T-helper 1 cell treated with Interleukin-12 subunit alpha and Interleukin-12 subunit beta and Interleukin-4 antibody, amounts not matched to agents 30 ng/mL and 1 ng/mL, for 36 hours (primary cell): Measurements from ENCODE around the gene ISM1. TPM values are rescaled to one million over a fixed set of nuclear protein-coding genes. Genes with fewer than 3 reads are reported as not detected.

ENCODE experiments used
- intact Hi-C: fragments of 100-400 bp; cut with micrococcal nuclease; formaldehyde crosslinking; loops from one replicate; pipeline ENCODE4 v1.15.1; 2024
- total RNA-seq: library from RNA; stranded (reverse); gene quantifications from 2 replicates; pipeline ENCODE4 v1.2.3, GENCODE V29; 2022

The ISM1 gene
- total RNA-seq, result 0.49 and 0.66 TPM in 2 replicates

DNA sequence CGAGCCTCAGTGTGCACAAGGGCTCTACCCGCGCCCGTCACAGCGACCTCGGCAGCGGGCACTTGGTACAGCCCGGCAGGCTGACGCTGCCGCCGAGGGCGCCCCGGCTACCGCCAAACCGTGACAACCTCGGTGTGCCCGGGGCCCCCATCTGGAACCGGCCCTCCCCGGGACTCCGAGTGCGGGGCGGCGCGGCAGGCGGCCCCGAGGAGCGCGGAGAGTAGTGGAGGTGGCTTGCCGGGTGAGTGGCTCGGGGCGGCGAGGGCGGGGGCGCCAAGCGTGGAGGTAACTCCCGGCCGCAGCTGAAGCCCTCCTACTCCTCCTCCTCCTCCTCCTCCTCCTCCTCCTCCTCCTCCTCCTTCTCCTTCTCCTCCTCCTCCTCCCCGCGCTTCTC is at the start of gene ISM1:
TSS of gene ISM1 (plus strand) at position 371 of the 394 bp plus-strand sequence. CDS start 503 bp downstream, outside the sequence.
- intact Hi-C loops, result loop anchor here (1.0 to 5.0 kb wide), 5 partner anchors 10 to 566 kb away; partner anchors contain the start of gene NDUFAF5

DNA sequence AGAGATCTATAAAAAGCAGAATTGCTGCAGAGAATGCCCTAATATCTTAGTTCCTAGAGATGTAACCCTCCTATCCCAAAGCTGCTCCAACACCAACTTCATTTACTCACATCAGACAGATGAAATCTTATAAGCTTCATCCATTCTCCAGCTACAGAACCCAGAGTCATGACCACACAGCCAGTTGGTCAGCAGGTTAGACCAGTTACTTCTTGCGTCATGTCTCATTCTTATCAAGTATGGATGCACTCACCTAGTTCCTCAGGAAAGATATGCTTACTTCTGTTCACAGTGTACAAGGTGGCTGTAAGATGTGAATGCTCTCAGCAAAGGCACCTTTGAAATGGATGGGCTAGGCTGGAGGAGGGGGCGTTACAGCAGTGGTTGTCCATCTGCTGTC is 47.9 kb upstream of the ISM1 start:
- intact Hi-C loops, result no loop called here

DNA sequence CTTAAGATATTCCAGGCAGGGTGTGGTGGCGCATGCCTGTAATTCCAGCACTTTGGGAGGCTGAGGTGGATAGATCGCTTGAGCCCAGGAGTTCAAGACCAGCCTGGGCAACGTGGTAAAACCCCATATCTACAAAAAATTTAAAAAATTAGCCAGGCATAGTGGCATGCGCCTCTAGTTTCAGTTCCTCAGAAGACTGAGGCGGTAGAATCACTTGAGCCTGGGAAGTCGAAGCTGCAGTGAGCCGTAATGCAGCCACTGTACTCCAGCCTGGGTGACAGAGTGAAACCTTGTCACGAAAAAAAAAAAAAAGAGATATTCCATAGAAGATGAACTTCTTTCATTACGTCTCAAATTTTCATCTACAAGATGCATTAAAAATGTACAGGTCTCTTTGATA is 46.7 kb upstream of the ISM1 start:
- intact Hi-C loops, result no loop called here

DNA sequence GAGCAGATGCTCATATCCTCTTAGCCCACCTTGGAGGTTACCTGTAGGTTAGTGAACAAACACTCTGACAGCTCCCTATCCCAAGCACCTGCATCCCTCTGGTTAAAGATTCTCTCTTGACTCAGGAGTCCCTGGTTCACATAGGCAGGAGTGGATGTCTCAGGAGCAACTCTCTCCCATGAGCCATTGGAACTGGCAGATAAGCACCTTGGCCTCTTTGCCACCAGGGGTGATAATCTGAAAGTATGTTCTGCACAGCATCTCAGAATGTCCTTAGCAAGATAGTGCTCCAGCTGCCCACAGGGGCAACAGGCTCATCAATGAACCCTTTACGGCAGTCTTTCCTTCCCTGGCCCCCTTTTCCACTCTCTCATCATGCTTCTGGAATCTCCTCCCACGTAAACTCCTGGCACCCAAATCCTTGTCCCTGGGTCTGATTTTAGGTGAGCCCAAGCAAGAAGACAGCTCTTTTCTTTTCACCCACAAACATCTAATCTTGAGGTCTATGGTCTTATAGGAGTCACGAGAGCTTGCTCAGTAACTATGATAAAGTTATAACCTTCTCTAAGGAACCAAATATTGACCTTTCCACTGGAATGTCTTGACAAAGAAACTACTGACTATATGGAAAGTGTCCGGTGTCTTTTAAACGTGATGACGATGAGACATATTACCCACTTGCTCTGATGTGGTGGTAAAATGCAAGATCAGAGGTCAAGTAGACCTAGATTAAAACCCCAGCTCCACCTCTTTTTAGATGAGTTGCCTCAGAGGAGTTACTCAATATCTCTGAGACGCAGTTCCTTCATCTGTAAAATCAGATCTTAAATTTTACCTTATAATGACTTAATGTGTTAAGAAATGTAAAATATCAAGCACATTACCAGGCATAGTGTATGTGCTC is 39.8 kb upstream of the ISM1 start:
- intact Hi-C loops, result no loop called here

DNA sequence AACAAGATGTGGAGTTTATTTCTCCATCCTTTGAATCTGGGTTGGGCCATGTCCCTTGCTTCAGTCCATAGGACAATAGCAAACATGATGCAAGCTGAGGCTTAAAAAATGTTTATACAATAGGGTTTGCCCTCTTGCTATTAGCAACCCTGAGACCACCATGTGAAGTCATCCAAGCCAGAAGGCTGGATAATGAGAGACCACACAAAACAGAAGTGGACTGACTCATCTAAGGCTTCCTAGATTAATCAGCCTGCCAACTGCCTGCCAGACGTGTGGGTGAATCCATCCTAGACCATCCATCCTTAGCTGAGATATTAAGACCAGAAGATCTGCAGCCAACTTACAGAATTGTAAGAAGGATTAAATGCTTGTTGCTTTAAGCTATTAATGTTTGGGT is 38.1 kb upstream of the ISM1 start:
- intact Hi-C loops, result no loop called here

DNA sequence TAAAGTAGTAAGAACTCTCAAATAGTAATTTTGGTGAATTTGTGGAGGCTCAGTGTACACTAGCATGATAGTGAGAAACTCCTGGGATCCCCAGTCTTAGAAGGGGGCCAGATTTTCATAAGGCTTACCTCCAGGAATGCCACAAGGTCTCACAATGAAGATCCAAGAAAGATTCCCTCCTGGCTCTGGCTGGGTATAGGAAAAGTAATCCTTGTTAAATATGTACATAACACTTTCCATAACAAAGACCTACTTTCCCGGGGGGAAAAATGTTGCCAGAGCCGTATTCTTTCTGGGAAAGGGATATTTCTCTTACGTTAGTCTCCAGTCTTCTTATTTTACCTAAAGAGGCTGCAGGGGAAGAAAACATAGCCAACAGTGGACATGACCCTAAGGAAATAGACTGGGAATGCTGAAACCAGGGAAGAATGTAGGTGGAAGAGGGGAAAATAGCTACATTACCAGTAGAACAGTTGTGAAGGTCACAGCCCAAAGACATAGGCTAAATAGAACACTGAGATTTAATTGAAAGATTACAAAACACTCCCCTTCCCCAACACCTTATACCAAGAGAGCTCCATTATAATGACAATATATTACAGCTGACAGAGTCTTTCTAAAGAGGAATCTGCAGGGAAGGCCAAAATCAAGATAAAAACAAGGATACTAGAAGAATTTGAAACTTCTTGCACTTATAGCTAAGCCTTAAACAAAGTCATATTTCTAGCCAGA is 34.9 kb upstream of the ISM1 start:
- intact Hi-C loops, result no loop called here

DNA sequence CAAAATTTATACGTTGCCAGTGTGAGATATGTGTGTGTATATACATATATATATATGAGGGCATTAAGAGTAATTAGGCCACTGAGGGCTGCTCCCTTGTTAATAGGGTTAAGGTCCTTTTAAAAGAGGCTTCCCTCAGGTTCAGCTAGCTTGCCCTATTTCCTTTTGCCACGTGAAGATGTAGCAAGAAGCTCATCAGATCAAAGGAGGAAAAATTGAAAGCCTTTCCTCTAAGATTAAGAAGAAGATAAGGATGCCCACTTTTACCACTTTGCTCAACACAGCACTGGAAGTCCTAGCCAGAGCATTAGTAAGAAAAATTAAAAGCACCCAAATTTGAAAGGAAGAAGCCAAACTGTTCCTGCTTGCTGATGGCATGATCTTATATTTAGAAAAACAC is 33.2 kb upstream of the ISM1 start:
- intact Hi-C loops, result no loop called here

DNA sequence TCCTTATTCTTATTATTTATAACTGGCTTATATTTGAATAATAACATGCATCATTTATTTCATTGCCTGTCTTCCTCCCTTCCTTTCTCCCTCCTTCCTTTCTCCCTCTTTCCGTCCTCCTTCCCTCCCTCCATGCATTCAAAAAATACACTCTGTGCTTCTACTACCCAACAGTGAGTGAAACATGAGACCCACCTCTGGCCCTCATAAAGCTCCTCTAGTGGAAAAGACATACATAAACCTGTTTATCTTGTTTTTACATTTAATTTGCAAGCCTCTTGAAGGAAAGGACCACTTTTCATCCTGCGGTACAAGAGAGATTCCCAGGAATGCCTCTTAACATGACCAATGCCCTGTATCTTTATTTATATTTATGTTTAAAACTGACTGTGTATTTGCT is 21.8 kb upstream of the ISM1 start:
- intact Hi-C loops, result no loop called here

DNA sequence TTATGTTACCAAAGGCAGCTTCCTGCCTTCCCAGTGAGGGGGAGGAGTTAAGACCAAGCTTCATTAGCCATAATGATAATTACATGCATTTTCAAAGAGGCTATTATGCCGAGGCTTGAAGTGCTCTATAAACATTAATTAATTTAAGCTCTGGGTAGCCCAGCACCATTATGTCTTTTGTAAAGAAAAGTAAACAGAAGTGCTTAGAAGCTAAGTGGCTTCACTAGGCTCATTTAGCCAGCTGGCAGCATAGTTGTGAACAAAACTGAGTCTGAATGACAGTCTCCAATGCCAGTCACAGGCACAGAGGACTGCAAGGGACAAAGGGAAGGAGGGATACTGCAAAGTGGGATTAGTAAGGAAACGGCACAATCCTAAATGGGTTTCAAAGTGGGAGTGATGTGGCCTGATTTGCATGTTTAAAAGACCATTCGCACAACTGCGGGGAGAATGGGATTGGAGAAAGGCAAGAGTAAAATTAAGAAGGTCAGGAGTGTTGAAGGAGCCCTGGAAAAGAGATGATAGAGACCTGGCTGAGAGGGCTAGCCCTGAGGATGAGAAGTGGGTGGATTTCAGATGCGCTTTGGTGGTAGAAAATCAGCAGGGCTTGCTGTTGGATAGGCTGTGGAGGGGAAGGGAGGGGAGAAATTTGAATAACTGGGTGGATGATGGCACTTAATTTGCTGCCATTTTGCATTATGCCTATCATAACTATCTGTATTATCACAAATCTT is 20.1 kb upstream of the ISM1 start:
- intact Hi-C loops, result no loop called here

DNA sequence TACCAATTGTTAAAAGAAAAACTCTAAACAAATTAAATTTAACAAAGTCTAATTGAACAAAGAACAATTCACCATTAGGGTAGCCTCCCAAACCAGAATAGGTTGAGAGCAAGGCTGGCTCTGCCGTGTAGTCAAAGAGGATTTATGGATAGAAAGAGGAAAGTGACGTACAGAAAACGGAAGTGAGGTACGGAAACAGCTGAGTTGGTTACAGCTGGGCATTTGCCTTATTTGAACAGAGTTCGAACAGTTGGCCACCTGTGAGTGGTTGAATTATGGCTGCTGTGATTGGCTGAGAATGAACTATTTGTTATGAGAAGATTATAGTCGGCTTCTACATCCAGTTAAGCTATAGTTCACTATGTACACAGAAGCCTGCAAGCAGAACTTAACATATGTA is 18.5 kb upstream of the ISM1 start:
- intact Hi-C loops, result no loop called here

DNA sequence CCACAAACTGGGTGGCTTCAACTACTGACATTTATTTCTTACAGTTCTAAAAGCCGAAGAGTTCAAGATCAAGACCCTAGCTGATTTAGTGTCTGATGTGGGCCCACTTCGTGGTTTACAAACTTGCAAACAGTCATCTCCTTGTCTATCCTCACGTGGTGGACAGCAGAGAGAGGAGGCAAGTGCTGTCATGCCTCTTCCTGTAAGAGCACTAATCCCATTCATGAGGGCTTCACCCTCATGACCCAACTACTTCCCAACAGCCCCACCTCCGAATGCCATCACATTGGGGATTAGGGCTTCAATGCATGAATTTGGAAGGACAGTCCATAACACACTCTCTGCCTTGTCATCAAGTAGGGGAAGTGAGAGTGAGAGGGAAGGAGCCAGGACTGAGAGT is 15.6 kb upstream of the ISM1 start:
- intact Hi-C loops, result no loop called here

DNA sequence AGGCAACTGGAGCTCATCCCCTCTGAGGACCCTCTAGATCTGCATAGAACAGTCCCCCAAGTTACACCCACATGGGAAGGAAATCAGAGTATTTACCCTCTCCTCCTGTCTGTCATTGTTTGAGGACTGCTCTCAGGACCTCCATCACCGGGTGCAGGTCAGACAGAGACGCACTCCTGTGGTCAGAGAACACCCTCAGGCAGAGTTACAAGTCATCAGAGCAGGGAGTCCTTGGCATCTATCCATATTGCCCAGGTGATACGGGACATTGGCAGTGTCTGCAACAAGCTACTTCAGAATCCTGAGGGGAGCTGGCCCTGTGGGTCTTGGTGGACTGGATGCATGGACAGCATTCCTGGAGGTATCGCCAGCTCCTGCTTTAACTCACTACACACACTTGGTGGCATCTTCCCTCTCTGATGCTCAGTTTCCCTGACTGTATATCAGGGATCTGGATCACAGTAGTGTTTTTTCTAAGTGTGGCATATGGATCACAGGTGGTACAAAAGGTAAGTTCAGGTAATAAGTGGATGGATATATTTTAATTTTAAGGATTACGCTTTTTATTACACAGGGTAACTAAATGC is 15.1 kb upstream of the ISM1 start:
- intact Hi-C loops, result no loop called here

DNA sequence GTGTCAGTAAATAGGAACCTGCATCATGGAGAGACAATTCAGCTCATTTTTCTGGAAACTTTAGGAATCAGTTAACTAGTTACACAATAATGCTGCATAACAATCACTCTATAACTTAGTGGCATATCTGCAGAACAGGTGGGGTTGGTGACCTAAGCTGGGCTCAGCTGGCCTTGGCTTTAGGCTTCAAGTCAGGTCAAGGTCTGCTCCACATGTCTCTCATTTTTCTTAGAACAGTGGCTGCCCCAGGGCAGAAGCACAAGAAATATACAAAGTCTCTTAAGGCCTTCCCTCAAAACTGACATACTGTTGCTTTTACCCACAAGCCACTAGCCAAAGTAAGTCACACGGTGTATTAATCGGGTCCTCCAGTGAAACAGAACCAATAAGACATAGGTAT is 14.1 kb upstream of the ISM1 start:
- intact Hi-C loops, result no loop called here

DNA sequence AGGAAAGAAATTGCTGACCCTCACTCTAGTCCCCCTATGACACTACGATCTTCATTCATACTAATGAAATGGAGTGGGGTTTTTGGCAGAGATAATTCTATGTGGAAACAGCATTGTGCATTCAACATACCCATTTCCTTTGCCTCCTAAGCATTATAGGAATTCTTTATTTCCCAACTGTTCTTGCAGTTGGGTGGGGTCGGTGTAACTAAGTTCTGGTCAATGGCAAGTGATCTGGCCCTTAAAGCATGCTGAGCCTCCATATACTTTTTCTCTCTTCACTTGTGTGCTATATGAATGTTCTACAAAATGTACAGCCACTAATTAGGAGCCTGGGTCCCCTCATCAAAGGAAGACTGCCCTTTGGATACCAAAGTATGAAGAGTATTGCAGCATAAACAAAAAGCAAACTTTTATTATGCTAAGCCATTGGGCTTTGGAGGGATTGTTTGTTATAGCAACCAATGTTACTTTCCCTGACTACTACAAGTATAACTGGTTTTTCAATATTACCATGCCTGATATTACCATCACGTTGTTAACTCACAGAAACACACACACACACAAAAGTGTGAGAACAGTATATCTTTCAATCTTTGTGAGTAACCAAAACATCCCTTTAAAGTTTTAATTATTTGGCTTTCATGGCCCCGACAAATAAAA is 9.0 kb upstream of the ISM1 start:
- intact Hi-C loops, result loop anchor here (2.0 kb wide), 1 partner anchor 35 kb away; no protein-coding TSS in a partner anchor

DNA sequence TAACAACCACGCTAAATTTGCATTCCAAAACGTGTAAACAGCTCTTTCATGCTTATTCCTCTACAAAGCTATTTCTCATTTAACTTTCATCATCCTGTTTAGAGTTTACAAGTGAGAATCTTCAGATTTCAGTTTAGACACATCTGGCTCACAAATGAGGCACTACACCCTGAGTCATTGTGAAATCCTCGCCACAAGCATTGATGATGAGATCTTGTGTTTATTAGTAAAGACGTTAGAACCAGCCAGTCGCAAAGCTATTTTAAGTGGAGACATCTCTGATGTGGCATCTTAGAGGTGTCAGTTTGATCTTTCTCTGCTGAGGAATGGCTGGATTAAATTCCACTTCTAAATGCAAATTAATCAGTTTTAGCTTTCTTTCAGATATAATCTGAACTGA is 8.3 kb upstream of the ISM1 start:
- intact Hi-C loops, result loop anchor here (2.0 kb wide), 1 partner anchor 34 kb away; no protein-coding TSS in a partner anchor

DNA sequence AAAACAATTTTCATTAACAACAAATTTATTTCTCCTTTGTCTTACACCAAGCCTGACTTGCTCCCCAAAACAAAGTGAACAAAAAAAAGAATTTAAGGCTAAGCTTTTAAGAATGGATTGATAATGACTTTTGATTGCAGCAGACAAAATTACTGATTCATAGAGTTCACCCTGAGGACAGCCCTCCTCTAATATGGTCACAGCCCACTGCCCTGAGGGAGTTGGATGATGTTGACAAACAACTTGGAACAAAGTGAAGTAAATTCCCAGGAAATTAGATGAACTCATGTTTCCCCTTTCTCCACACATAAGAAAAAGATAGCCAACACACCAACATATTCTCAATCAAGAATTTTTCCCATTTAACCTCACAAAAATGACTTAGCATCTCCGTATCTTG is 7.7 kb upstream of the ISM1 start:
- intact Hi-C loops, result loop anchor here (2.0 kb wide), 1 partner anchor 33 kb away; no protein-coding TSS in a partner anchor

DNA sequence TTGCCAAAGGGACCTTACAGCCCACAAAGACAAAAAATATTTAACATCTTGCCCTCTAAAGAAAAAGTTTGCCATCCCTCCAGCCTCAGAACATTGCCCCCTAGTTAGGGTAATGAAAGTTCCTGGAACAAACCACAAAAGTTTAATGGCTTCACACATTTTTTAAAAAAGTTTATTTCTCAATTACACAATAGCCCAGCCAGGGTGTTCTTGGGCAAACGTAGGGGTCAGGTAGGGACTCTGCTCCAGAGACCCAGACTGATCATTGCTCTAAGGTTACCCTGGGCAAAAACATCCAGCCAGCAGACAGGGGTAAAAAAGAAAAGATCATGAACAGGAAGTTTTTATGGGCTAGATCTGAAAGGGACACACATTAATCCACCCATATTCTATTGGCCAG is 4.5 kb upstream of the ISM1 start:
- intact Hi-C loops, result no loop called here

DNA sequence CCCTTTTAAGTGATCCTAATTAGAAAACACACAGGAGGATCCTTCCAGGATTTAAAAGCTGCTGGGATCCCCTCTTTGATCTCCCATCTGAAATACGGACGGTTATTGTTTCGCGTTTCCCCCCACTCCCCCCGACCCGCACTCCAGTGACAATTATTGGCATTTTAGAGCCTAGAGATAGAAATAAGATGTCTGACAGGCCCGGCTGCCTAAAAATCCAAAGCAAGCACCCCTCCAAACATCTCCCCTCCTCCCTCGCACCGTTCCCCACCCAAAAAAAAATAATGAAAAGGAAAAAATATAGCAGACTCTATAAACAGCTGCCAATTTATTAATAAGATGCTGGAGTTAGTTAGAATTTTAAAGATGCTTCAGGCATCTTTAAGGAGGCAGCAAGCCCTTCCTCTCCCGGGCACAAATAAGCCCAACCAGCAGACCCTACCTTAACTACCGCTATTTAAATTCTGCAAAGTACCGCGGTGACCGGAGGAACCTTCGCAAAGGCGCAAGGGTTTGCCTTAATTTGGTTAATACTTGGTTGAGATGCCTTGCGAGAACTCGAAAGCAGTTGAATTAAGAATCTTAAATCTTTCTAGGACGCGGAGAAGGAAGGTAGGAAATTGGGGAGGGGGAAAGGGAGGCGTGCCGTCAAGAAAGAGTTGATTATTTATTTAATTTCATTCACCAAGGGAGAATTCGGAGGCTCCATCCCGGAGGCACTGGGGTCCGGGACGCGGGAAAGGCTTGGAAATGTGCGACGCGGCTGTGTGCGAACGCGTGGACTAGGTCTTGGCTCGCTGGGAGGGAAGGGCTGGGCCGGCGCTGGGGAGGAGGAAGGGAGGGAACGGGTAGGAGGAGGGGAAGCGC is 1.5 kb upstream of the ISM1 start:
- intact Hi-C loops, result loop anchor here (2.0 to 5.0 kb wide), 3 partner anchors 27 to 568 kb away; partner anchors contain the start of gene NDUFAF5

DNA sequence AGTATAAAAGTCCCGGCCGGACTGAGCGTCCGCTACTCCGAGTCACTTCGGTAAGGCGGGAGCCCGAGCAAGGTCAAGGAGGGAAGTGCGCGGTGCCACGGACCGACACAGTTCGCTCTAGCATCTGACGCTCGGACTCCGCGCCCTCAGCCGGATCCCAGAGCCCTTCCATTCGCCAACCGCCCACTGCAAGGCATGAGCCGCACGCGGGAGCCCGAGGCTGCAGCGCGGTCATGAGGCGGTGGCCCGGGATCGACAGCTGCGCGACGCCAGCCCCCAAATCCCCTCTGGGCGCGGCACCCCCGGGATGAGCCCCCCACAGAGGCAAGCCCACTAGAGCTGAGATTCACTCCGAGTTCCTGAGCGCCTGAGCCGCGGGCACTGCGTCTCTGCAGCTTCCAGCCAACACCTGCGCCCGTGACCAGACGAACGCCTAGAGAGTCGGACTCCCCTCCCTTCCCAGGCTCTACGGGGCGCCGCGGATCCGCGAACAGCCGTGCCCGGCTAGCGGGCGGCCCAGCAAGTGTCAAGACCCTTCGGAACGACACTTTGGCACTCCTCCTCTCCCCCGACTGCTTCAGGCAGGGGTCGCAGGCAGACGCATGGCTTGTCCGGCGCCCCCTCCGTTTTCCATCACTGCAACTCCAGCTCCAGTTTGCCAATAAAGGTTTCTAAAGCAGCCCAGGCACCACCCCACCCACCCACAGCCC is 725 bp upstream of the ISM1 start:
- intact Hi-C loops, result loop anchor here (2.0 to 5.0 kb wide), 3 partner anchors 26 to 567 kb away; partner anchors contain the start of gene NDUFAF5
